ENCODE data around the gene ZDHHC4. TPM values are rescaled to one million over a fixed set of nuclear protein-coding genes. Genes with fewer than 3 reads are reported as not detected.

ZDHHC4 gene
- total RNA-seq, 1 experiment from 2014 or later: 96.1 TPM

DNA sequence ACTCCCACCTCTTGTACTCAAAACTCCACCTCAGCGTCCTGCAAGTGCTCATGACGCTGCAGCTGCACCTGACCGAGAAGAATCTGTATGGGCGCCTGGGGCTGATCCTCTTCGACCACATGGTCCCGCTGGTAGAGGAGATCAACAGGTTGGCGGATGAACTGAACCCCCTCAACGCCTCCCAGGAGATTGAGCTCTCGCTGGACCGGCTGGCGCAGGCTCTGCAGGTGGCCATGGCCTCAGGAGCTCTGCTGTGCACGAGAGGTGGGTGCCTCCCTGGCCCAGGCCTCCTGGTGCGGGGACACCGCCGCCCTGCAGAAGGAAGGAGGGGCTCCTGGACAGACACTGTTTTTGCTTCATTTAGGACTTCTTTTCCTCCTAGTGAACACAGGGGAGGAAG lies 22.8 kb downstream of the ZDHHC4 start:
- Histone ChIP-seq H3K36me3 (ENCODE audit: low read depth) (peaks cover 15% of the 10 kb centered on the region; the same call in 1 of the 2 replicates), H3K4me3 (no peak overlapping the region), H3K4me1 (replicated peaks; ENCODE audit: insufficient read depth) (no peaks in the 10 kb centered on the region), H3K27me3 (ENCODE audit: insufficient read depth, low read depth) (no peaks in the 10 kb centered on the region), H3K79me2 (ENCODE audit: low read depth) (no peaks in the 10 kb centered on the region), H2AFZ (no peak overlapping the region), H3K4me2 (no peak overlapping the region), H3K27ac (no peak overlapping the region), H3F3A (ENCODE audit: insufficient read depth, low read depth) (peaks cover 4% of the 10 kb centered on the region; the same call in 1 of the 2 replicates), H4K20me1 (ENCODE audit: insufficient read depth) (no peaks in the 10 kb centered on the region), H3K9me2 (ENCODE audit: insufficient read depth) (no peaks in the 10 kb centered on the region), H3K9me3 (ENCODE audit: insufficient read depth, low read depth) (no peaks in the 10 kb centered on the region)
- CTCF ChIA-PET: no interaction called here
- no peak for DNase-seq
- no peak for TF ChIP-seq CTCF (conservative IDR thresholded peaks at IDR 0.05)
- TF ChIP-seq EZH2 (IDR thresholded peaks at IDR 0.05; ENCODE audit: low read depth): no peak
- intact Hi-C loops (cut with micrococcal nuclease; ENCODE audit: unreplicated experiment): no loop called here
- no TSS peak for BruUV-seq (replicated peaks)
- POLR2A ChIA-PET (ENCODE audit: unreplicated experiment): no interaction called here

- intact Hi-C loops (cut with micrococcal nuclease; ENCODE audit: unreplicated experiment): no loop called here
- no peaks in the 10 kb centered on the region for H4K20me1 ChIP-seq (ENCODE audit: insufficient read depth)
- peaks cover 8% of the 10 kb centered on the region; the same call in 1 of the 2 replicates for H3F3A ChIP-seq (ENCODE audit: insufficient read depth, low read depth)
- H3K4me2 ChIP-seq: no peak overlapping the region
- POLR2A ChIA-PET (ENCODE audit: unreplicated experiment): no interaction called here
- H3K27ac ChIP-seq: no peak overlapping the region
- no peaks in the 10 kb centered on the region for H3K27me3 ChIP-seq (ENCODE audit: insufficient read depth, low read depth)
- H2AFZ ChIP-seq: no peak overlapping the region
- H3K36me3 ChIP-seq (ENCODE audit: low read depth): no peaks in the 10 kb centered on the region
- H3K9me3 ChIP-seq (ENCODE audit: insufficient read depth, low read depth): no peaks in the 10 kb centered on the region
- no TSS peak for BruUV-seq (replicated peaks)
- no peak for TF ChIP-seq CTCF (conservative IDR thresholded peaks at IDR 0.05)
- TF ChIP-seq EZH2 (IDR thresholded peaks at IDR 0.05; ENCODE audit: low read depth): no peak
- no peak for DNase-seq
- H3K4me1 ChIP-seq (replicated peaks; ENCODE audit: insufficient read depth): no peaks in the 10 kb centered on the region
- H3K4me3 ChIP-seq: no peak overlapping the region
- CTCF ChIA-PET: no interaction called here
- no peaks in the 10 kb centered on the region for H3K79me2 ChIP-seq (ENCODE audit: low read depth)
- H3K9me2 ChIP-seq (ENCODE audit: insufficient read depth): no peaks in the 10 kb centered on the region
Measured at GRCh38 chr7:6604458-6604857, 27.2 kb downstream of the ZDHHC4 start.

DNA sequence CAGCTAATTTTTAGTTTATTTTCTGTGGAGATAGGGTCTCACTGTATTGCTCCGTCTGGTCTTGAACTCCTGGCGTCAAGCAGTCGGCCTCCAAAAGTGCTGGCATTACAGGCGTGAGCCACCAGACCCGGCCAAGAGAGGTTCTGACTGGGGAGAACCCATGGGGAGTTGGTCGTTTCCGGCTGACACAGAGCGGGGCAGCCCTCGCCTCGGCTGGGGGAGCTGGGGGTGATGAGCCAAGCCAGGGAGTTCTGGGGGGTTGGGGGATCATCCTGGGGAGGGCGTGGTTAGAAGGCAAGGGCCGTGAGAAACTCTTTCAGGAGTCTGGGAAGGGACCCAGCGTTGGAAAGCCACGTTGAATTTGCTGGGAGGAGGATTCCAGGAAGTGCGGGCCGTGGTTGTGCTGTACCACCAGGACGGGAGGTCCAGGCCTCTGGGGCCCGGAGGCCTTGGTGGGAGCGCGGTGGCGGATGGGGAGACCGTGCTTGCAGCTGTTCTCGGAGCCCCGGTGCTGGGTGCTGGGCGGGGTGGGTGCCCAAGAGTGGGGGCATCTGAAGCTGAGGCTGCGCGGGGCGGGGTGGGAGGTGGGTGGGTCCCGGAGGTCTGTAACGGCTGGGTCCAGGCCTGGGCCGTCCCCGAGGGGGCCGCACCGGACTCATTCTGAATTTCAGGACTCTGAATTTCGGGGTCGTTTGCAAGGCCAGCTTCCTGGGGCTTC lies 29.8 kb downstream of the ZDHHC4 start:
- intact Hi-C loops (cut with micrococcal nuclease; ENCODE audit: unreplicated experiment): no loop called here
- Histone ChIP-seq H3K27ac (no peak overlapping the region), H3K27me3 (ENCODE audit: insufficient read depth, low read depth) (no peaks in the 10 kb centered on the region), H3K4me3 (no peak overlapping the region), H3K4me1 (replicated peaks; ENCODE audit: insufficient read depth) (no peaks in the 10 kb centered on the region), H3F3A (ENCODE audit: insufficient read depth, low read depth) (peaks cover 18% of the 10 kb centered on the region; the same call in 1 of the 2 replicates), H4K20me1 (ENCODE audit: insufficient read depth) (no peaks in the 10 kb centered on the region), H3K9me3 (ENCODE audit: insufficient read depth, low read depth) (no peaks in the 10 kb centered on the region), H3K79me2 (ENCODE audit: low read depth) (no peaks in the 10 kb centered on the region), H3K9me2 (ENCODE audit: insufficient read depth) (no peaks in the 10 kb centered on the region), H3K4me2 (no peak overlapping the region), H2AFZ (no peak overlapping the region), H3K36me3 (ENCODE audit: low read depth) (no peaks in the 10 kb centered on the region)
- ChIA-PET POLR2A (ENCODE audit: unreplicated experiment) (no interaction called here), CTCF (no interaction called here)
- DNase-seq: no peak
- TF ChIP-seq EZH2 (IDR thresholded peaks at IDR 0.05; ENCODE audit: low read depth) (no peak), CTCF (conservative IDR thresholded peaks at IDR 0.05) (no peak)
- no TSS peak for BruUV-seq (replicated peaks)
